ENCODE data around the gene FFAR4. TPM values are rescaled to one million over a fixed set of nuclear protein-coding genes. Genes with fewer than 3 reads are reported as not detected.

The FFAR4 gene
- total and polyA plus RNA-seq, 2 experiments from 2014 or later, result 0.06 TPM; not detected in 1

DNA sequence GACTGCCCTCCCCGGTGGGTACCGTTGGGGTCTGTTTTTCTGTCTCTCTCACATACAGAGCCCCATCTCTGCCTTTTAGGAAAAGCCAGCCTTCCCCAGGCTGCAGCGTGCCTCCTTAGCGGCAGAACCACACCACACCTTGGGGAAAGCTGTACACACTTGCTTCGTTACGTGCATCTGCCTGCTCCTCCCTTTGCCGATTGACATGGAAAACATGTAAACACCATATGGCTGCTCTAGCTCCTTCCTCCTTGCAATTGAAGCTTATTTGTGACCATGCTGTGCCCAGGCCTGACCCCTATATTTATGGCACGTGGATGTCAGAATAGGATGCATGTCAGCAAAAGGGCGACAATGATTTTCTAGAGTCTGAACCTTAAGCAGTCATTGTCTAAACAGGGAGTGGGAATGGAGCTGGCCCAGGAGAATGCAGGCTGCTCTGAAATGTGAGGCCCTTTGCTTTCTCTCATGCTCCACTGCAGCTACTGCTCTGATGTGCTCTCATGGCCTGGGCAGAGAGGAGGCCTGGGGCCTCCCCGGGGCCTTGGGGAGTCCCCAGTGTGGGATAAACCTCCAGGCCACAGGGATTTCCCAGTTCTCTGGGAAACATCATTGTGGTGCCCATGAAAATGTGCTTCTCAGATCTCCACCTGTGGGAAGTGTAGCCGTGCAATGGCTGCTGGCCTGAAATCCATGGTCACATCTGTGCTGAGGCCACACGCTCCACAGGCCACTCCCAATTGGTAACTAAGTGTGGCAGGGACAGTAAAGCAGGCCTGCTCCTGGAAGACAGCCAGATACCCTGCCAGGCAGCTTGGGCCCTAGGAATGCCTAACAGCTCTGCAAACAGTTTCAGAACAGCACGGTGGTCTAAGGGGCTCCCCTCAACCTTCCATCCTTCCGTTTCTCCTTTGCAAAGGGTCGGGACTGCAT is 64.4 kb downstream of the FFAR4 start:
- no peak for ATAC-seq
- DNase-seq (ENCODE audit: low spot score), result no peak
- no peaks in the 10 kb centered on the region for H3K36me3 ChIP-seq (ENCODE audit: insufficient read depth)
- H3K27ac ChIP-seq (ENCODE audit: low read depth), result no peak overlapping the region
- H3K27me3 ChIP-seq (ENCODE audit: insufficient read depth), result no peaks in the 10 kb centered on the region
- H3K9me3 Mint-ChIP-seq, result no peaks in the 10 kb centered on the region
- no peak overlapping the region for H3K4me3 ChIP-seq
- H3K36me3 Mint-ChIP-seq (ENCODE audit: low read depth), result no peaks in the 10 kb centered on the region
- H3K4me2 ChIP-seq, result no peak overlapping the region
- H3K4me3 Mint-ChIP-seq, result no peak overlapping the region
- peaks cover 14% of the 10 kb centered on the region; the same call in 2 of the 3 replicates for H3K4me1 Mint-ChIP-seq
- peaks cover 4% of the 10 kb centered on the region for H3K27me3 Mint-ChIP-seq (ENCODE audit: insufficient read depth, low read depth, poor library complexity)
- TF ChIP-seq, protein P1, sequence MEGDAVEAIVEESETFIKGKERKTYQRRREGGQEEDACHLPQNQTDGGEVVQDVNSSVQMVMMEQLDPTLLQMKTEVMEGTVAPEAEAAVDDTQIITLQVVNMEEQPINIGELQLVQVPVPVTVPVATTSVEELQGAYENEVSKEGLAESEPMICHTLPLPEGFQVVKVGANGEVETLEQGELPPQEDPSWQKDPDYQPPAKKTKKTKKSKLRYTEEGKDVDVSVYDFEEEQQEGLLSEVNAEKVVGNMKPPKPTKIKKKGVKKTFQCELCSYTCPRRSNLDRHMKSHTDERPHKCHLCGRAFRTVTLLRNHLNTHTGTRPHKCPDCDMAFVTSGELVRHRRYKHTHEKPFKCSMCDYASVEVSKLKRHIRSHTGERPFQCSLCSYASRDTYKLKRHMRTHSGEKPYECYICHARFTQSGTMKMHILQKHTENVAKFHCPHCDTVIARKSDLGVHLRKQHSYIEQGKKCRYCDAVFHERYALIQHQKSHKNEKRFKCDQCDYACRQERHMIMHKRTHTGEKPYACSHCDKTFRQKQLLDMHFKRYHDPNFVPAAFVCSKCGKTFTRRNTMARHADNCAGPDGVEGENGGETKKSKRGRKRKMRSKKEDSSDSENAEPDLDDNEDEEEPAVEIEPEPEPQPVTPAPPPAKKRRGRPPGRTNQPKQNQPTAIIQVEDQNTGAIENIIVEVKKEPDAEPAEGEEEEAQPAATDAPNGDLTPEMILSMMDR (conservative IDR thresholded peaks at IDR 0.05; ENCODE audit: low read depth in 2 of 2), result no peak
- no peak for TF ChIP-seq EZH2phosphoT487 (IDR thresholded peaks at IDR 0.05; ENCODE audit: unreplicated experiment)
- TF ChIP-seq, protein P2, sequence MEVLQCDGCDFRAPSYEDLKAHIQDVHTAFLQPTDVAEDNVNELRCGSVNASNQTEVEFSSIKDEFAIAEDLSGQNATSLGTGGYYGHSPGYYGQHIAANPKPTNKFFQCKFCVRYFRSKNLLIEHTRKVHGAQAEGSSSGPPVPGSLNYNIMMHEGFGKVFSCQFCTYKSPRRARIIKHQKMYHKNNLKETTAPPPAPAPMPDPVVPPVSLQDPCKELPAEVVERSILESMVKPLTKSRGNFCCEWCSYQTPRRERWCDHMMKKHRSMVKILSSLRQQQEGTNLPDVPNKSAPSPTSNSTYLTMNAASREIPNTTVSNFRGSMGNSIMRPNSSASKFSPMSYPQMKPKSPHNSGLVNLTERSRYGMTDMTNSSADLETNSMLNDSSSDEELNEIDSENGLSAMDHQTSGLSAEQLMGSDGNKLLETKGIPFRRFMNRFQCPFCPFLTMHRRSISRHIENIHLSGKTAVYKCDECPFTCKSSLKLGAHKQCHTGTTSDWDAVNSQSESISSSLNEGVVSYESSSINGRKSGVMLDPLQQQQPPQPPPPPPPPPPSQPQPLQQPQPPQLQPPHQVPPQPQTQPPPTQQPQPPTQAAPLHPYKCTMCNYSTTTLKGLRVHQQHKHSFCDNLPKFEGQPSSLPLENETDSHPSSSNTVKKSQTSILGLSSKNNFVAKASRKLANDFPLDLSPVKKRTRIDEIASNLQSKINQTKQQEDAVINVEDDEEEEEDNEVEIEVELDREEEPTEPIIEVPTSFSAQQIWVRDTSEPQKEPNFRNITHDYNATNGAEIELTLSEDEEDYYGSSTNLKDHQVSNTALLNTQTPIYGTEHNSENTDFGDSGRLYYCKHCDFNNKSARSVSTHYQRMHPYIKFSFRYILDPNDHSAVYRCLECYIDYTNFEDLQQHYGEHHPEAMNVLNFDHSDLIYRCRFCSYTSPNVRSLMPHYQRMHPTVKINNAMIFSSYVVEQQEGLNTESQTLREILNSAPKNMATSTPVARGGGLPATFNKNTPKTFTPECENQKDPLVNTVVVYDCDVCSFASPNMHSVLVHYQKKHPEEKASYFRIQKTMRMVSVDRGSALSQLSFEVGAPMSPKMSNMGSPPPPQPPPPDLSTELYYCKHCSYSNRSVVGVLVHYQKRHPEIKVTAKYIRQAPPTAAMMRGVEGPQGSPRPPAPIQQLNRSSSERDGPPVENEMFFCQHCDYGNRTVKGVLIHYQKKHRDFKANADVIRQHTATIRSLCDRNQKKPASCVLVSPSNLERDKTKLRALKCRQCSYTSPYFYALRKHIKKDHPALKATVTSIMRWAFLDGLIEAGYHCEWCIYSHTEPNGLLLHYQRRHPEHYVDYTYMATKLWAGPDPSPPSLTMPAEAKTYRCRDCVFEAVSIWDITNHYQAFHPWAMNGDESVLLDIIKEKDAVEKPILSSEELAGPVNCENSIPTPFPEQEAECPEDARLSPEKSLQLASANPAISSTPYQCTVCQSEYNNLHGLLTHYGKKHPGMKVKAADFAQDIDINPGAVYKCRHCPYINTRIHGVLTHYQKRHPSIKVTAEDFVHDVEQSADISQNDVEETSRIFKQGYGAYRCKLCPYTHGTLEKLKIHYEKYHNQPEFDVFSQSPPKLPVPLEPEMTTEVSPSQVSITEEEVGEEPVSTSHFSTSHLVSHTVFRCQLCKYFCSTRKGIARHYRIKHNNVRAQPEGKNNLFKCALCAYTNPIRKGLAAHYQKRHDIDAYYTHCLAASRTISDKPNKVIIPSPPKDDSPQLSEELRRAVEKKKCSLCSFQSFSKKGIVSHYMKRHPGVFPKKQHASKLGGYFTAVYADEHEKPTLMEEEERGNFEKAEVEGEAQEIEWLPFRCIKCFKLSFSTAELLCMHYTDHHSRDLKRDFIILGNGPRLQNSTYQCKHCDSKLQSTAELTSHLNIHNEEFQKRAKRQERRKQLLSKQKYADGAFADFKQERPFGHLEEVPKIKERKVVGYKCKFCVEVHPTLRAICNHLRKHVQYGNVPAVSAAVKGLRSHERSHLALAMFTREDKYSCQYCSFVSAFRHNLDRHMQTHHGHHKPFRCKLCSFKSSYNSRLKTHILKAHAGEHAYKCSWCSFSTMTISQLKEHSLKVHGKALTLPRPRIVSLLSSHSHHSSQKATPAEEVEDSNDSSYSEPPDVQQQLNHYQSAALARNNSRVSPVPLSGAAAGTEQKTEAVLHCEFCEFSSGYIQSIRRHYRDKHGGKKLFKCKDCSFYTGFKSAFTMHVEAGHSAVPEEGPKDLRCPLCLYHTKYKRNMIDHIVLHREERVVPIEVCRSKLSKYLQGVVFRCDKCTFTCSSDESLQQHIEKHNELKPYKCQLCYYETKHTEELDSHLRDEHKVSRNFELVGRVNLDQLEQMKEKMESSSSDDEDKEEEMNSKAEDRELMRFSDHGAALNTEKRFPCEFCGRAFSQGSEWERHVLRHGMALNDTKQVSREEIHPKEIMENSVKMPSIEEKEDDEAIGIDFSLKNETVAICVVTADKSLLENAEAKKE (CRISPR knock-in tag; IDR thresholded peaks at IDR 0.05), result no peak
- no peak for TF ChIP-seq STAT1 (IDR thresholded peaks at IDR 0.05; ENCODE audit: unreplicated experiment)
- TF ChIP-seq CREB1 (CRISPR knock-in tag; IDR thresholded peaks at IDR 0.05; ENCODE audit: low read depth), result no peak
- TF ChIP-seq, protein P3, sequence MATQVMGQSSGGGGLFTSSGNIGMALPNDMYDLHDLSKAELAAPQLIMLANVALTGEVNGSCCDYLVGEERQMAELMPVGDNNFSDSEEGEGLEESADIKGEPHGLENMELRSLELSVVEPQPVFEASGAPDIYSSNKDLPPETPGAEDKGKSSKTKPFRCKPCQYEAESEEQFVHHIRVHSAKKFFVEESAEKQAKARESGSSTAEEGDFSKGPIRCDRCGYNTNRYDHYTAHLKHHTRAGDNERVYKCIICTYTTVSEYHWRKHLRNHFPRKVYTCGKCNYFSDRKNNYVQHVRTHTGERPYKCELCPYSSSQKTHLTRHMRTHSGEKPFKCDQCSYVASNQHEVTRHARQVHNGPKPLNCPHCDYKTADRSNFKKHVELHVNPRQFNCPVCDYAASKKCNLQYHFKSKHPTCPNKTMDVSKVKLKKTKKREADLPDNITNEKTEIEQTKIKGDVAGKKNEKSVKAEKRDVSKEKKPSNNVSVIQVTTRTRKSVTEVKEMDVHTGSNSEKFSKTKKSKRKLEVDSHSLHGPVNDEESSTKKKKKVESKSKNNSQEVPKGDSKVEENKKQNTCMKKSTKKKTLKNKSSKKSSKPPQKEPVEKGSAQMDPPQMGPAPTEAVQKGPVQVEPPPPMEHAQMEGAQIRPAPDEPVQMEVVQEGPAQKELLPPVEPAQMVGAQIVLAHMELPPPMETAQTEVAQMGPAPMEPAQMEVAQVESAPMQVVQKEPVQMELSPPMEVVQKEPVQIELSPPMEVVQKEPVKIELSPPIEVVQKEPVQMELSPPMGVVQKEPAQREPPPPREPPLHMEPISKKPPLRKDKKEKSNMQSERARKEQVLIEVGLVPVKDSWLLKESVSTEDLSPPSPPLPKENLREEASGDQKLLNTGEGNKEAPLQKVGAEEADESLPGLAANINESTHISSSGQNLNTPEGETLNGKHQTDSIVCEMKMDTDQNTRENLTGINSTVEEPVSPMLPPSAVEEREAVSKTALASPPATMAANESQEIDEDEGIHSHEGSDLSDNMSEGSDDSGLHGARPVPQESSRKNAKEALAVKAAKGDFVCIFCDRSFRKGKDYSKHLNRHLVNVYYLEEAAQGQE (IDR thresholded peaks at IDR 0.05; ENCODE audit: unreplicated experiment), result no peak
- no peak for TF ChIP-seq ZNF114 (CRISPR knock-in tag; IDR thresholded peaks at IDR 0.05)
- TF ChIP-seq JUNB (IDR thresholded peaks at IDR 0.05; ENCODE audit: unreplicated experiment), result no peak
- no peak for TF ChIP-seq POLR2AphosphoS5 (IDR thresholded peaks at IDR 0.05; ENCODE audit: low read depth)
- no peak for TF ChIP-seq ZNF331 (CRISPR knock-in tag; IDR thresholded peaks at IDR 0.05; ENCODE audit: low read depth)
- no peak for TF ChIP-seq NANOG (IDR thresholded peaks at IDR 0.05; ENCODE audit: borderline replicate concordance)
- TF ChIP-seq, protein P4, sequence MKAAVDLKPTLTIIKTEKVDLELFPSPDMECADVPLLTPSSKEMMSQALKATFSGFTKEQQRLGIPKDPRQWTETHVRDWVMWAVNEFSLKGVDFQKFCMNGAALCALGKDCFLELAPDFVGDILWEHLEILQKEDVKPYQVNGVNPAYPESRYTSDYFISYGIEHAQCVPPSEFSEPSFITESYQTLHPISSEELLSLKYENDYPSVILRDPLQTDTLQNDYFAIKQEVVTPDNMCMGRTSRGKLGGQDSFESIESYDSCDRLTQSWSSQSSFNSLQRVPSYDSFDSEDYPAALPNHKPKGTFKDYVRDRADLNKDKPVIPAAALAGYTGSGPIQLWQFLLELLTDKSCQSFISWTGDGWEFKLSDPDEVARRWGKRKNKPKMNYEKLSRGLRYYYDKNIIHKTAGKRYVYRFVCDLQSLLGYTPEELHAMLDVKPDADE (IDR thresholded peaks at IDR 0.05), result no peak
- no peak for TF ChIP-seq EZH2 (IDR thresholded peaks at IDR 0.05; ENCODE audit: low read depth, unreplicated experiment)
- H3K79me2 ChIP-seq (replicated peaks; ENCODE audit: insufficient read depth), result no peaks in the 10 kb centered on the region
- no peaks in the 10 kb centered on the region for H3K4me1 ChIP-seq (ENCODE audit: insufficient read depth)
- H2AFZ ChIP-seq, result 0 out of 2 replicates have a peak overlapping the region, but pooled peaks have one; percentile 32
- no peaks in the 10 kb centered on the region for H3K9me2 ChIP-seq (ENCODE audit: insufficient read depth)
- no peaks in the 10 kb centered on the region for H4K20me1 ChIP-seq (replicated peaks; ENCODE audit: insufficient read depth)
- no peak overlapping the region for H3K27ac Mint-ChIP-seq
- H3F3A ChIP-seq (replicated peaks; ENCODE audit: low read depth), result no peaks in the 10 kb centered on the region
